ENCODE results near the gene AIG1.
"Not testable (repeated sequence)": the region's sequence is repeated elsewhere in the genome, so short reads cannot be mapped to it uniquely, and the experiment has no call there.

AIG1 gene, protein sequence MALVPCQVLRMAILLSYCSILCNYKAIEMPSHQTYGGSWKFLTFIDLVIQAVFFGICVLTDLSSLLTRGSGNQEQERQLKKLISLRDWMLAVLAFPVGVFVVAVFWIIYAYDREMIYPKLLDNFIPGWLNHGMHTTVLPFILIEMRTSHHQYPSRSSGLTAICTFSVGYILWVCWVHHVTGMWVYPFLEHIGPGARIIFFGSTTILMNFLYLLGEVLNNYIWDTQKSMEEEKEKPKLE

GRCh38 chr6:143060806-143061596 is at the start of gene AIG1:
TSS of gene AIG1 (plus strand) at chr6:143060889. CDS start at chr6:143060926, 37 bp downstream.
- peak; percentile 73 for DNase-seq

- no peak for DNase-seq
Observed at GRCh38 chr6:143014764-143015163, 45.9 kb upstream of the AIG1 start.

- DNase-seq, result no peak
Observed at GRCh38 chr6:143015300-143015706, 45.4 kb upstream of the AIG1 start.

DNA sequence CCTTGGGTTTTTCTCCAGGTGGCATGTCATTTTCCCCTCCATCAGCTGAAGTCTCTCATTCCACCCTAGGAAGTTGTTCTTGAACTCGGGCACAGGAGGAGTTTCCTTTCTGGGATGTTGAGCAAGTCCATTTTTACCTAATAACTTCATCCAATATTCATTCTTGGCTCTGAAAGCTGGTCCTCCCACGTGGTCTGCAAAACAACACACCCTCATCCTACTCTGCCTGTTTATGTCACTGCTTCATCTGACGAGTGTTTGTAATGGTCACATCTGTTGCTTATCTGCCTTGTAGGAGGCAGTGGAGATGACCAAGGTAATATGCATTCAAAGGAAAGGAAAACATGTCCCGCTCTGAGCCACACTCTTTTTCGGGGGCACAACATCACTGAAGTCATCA is 41.7 kb upstream of the AIG1 start:
- DNase-seq, result no peak

GRCh38 chr6:143020862-143021261 is 39.8 kb upstream of the AIG1 start:
- DNase-seq, result not testable (repeated sequence)

DNA sequence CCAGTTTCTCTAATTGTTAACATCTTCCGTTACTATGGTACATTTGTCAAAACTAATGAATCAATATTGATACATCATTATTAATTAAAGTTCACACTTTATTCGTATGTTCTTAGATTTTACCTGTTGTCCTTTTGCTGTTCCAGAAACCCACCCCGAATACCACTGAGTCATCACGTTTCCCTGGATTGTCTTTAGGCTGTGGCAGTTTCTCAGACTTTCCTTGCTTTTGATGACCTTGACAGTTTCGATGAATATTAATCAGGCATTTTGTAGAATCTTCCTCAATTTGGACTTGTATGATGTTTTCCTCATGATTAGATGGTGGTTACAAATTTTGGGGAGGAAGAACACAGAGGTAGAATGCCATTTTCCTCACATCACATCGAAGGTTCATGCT is 39.1 kb upstream of the AIG1 start:
- no peak for DNase-seq

GRCh38 chr6:143022587-143022986 is 38.1 kb upstream of the AIG1 start:
- no peak for DNase-seq

GRCh38 chr6:143023695-143024094 is 37.0 kb upstream of the AIG1 start:
- DNase-seq, result no peak

GRCh38 chr6:143024977-143025376 is 35.7 kb upstream of the AIG1 start:
- DNase-seq, result no peak

DNA sequence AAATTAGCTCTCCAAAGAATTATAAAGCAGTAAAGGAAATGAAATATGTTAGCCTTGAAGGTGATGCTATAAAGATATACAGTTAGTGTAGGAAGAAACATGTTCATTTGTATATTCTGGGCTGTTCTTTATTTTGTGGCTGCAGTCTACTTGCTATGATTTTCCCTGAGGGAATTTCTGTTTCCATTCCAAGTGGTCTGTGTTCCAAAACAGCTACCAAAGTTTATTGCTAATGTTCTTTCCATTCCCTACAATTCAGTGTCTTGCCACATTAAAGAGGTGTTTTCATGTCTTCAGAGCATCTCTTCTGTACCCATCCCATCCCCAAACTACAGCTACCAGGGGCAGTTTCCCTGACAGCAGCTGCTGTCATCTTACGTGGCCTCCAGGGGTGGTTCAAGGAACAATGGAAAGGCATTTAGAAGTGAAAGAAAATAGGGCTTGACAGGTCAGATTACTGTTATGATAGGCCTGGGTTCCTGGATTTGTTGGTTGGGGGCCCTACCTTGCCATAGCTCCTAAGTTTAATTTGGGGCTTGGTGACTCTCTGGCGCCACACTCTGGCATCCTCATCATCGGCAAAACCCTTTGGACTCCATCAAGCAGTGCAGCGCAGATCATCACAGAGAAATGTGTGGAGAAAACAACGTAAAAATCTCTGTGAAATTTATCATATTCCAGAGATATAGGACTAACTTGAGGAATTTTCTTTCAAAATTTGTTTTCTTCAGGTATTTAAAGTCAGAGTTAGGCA is 33.8 kb upstream of the AIG1 start:
- DNase-seq, result peak; percentile 60

- DNase-seq, result no peak
Observed at GRCh38 chr6:143034689-143035334, 25.9 kb upstream of the AIG1 start.

DNA sequence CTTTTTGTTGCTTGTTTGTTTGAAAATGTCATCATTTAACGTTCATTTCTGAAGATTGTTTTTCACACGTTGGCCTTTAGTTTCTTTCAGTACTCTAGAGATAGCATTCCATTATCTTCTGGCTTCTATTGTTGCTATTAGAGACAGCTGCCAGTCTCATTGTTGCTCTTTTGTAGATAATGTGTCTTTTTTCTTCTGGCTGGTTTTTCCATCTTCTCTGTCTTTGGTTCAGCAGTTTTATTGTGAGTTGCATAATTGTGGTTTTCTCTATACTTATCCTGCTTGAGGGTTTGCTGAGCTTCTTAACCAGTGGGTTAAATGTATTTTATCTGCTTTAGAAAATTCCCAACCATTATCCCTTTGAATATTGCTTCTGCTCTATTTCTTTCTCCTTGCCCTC is 23.2 kb upstream of the AIG1 start:
- DNase-seq, result no peak

DNA sequence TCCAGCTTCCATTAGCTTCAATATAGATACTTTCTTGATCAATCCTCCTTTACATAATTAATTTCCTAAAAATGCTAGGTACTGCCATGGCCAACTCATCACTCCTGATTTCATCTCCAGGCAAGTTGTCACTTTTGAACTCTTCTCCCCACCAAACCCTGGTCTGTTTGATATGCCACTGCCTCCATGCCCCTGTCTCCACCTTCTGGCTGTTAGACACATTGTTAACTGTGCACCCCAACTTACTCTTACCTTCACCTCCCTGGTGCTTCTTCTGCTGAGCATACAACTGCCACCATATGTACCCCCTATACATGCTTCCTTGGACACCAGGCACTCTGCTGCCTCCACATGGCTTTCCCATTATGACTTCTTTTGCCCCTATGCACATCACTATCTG is 21.9 kb upstream of the AIG1 start:
- no peak for DNase-seq

DNA sequence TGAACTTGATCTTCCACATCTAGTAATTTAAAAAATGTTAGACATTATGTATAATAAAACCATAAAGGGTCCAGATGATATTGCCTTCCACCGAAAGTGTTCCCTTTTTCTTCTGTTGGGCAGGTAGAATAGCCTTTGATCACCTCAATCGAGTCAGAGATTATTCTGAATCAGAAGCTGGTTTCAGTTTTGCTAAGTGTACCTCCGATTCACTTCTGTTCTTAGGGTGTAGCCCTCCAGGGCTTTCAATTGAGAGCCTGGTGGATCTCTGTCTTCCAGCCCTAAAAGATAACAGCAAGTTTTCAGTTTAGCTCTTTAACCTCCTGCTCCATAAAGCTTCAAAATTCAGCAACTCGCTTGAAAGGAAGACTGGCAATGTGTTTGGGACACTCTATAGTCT is 21.1 kb upstream of the AIG1 start:
- DNase-seq, result no peak

DNA sequence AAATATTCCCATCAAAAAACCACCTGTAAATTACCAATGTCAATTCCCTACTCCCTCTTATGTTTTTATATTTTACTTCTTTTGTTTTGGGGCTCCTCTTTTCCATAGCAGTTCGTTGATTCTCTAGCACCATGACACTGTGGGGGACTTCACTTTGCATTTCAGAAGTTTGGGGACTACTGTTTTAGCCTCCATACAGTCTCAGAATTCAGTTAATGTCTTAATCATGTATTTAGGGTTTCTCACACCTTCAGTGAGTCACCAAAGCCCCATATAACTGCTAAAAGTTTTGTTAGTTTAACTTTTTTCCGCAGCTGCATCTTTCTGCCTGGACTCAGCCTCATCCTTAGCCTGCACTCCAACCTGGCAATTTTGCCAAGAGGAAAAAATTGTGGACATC is 20.7 kb upstream of the AIG1 start:
- no peak for DNase-seq

GRCh38 chr6:143044345-143044744 is 16.3 kb upstream of the AIG1 start:
- not testable (repeated sequence) for DNase-seq

- no peak for DNase-seq
Observed at GRCh38 chr6:143049611-143050010, 11.1 kb upstream of the AIG1 start.

DNA sequence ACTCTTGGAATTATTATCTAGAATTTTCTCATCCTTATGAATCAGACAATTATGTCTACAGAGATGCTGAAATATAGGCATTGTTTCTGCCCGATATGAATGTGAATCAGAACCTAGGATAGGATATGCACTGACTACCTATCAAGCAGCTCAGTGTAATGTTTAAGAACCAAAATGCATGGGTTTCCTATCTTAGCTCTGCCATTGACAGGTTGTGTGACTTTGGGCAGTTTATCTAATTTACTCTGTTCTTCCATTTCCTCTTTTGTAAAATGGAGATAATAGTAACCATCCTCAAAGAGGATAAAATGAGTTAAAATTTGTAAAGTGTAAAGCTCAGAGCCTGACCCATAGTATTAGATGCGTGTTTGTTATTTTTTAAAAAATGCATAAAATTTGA is 10.2 kb upstream of the AIG1 start:
- no peak for DNase-seq

- DNase-seq, result no peak
Observed at GRCh38 chr6:143052282-143052681, 8.4 kb upstream of the AIG1 start.

- no peak for DNase-seq
Observed at GRCh38 chr6:143053856-143054255, 6.8 kb upstream of the AIG1 start.

- no peak for DNase-seq
Observed at GRCh38 chr6:143054329-143054728, 6.4 kb upstream of the AIG1 start.

DNA sequence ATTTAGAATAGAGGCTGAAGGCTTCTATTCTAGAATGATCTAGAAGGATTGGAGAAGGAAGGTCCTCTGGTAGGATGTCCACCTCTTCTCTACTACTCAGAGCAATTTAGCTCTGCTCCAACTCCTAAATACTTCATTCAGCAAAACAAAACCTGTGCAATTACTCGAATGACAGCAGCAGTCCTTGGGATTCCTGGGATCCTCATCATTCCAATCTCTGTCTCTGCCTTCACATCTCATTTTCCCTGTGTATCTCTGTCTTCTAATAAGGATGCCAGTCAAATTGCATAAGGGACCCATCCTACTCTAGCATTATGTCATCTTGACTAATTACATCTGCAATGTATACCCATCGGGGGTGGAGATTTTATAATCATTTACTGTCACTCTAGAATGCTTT is 5.5 kb upstream of the AIG1 start:
- no peak for DNase-seq

- no peak for DNase-seq
Observed at GRCh38 chr6:143055891-143056290, 4.8 kb upstream of the AIG1 start.

Data from NCI-H82 (cell line).